SK-N-SH treated with all-trans-retinoic acid at 6 μM for 48 hours (cell line): ENCODE data around the gene TBCK.

ENCODE experiments used
- ARNTL ChIP-seq: fragments of 450-650 bp; formaldehyde crosslinking; IDR thresholded peaks from 2 replicates; pipeline ENCODE4 v1.5.0; 2020; ENCODE audit warnings: low read depth, mild to moderate bottlenecking, moderate library complexity, borderline replicate concordance
- BACH2 ChIP-seq: fragments of 250-450 bp; sonication (Bioruptor Pico); IDR thresholded peaks from 2 replicates; pipeline ENCODE4 v1.9.0; 2021; ENCODE audit warnings: mild to moderate bottlenecking, borderline replicate concordance
- ESRRG ChIP-seq: fragments of 250-450 bp; sonication (Bioruptor Pico); IDR thresholded peaks from 2 replicates; pipeline ENCODE4 v1.6.1; 2021; ENCODE audit warnings: mild to moderate bottlenecking
- OSR1 ChIP-seq: fragments of 250-450 bp; sonication (Bioruptor Pico); IDR thresholded peaks from 2 replicates; pipeline ENCODE4 v1.8.0; 2022; ENCODE audit warnings: moderate library complexity, mild to moderate bottlenecking, inconsistent platforms
- PATZ1 ChIP-seq: fragments of 250-450 bp; sonication (Bioruptor Pico); IDR thresholded peaks from 2 replicates; pipeline ENCODE4 v1.8.0; 2020; ENCODE audit warnings: mild to moderate bottlenecking, moderate library complexity, borderline replicate concordance
- RARB ChIP-seq: fragments of 250-450 bp; sonication (Bioruptor Pico); IDR thresholded peaks from 2 replicates; pipeline ENCODE4 v1.8.0; 2021; ENCODE audit warnings: mild to moderate bottlenecking, moderate library complexity
- SNAI2 ChIP-seq: fragments of 250-450 bp; sonication (Bioruptor Pico); IDR thresholded peaks from 2 replicates; pipeline ENCODE4 v1.5.0; 2020; ENCODE audit warnings: mild to moderate bottlenecking, moderate library complexity
- TCF4 ChIP-seq: fragments of 250-450 bp; sonication (Bioruptor Pico); IDR thresholded peaks from 2 replicates; pipeline ENCODE4 v1.8.0; 2021; ENCODE audit warnings: mild to moderate bottlenecking, moderate library complexity, borderline replicate concordance
- ZC3H10 ChIP-seq: fragments of 250-450 bp; sonication (Bioruptor Pico); IDR thresholded peaks from 2 replicates; pipeline ENCODE4 v1.5.1; 2021; ENCODE audit warnings: mild to moderate bottlenecking, moderate library complexity
- ZFP3 ChIP-seq: fragments of 250-450 bp; sonication (Bioruptor Pico); IDR thresholded peaks from 2 replicates; pipeline ENCODE4 v1.5.0; 2020; ENCODE audit warnings: mild to moderate bottlenecking, moderate library complexity
- ZFP30 ChIP-seq: fragments of 450-650 bp; formaldehyde crosslinking; IDR thresholded peaks from 2 replicates; pipeline ENCODE4 v1.5.0; 2022; ENCODE audit warnings: mild to moderate bottlenecking, moderate library complexity
- ZNF8 ChIP-seq: fragments of 450-650 bp; formaldehyde crosslinking; IDR thresholded peaks from 2 replicates; pipeline ENCODE4 v1.5.0; 2020; ENCODE audit warnings: mild to moderate bottlenecking, moderate library complexity
- TF ChIP-seq, protein P1 (sequence below): fragments of 250-450 bp; sonication (Bioruptor Pico); IDR thresholded peaks from 2 replicates; pipeline ENCODE4 v1.5.1; 2021; ENCODE audit warnings: mild to moderate bottlenecking, moderate library complexity
- TF ChIP-seq, protein P2 (sequence below): fragments of 250-450 bp; sonication (Bioruptor Pico); IDR thresholded peaks from 2 replicates; pipeline ENCODE4 v1.5.1; 2020; ENCODE audit warnings: low read depth, mild to moderate bottlenecking, moderate library complexity

- TF ChIP-seq, protein P1, sequence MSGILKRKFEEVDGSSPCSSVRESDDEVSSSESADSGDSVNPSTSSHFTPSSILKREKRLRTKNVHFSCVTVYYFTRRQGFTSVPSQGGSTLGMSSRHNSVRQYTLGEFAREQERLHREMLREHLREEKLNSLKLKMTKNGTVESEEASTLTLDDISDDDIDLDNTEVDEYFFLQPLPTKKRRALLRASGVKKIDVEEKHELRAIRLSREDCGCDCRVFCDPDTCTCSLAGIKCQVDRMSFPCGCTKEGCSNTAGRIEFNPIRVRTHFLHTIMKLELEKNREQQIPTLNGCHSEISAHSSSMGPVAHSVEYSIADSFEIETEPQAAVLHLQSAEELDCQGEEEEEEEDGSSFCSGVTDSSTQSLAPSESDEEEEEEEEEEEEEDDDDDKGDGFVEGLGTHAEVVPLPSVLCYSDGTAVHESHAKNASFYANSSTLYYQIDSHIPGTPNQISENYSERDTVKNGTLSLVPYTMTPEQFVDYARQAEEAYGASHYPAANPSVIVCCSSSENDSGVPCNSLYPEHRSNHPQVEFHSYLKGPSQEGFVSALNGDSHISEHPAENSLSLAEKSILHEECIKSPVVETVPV (CRISPR knock-in tag): no peak
- TF ChIP-seq PATZ1: peak; percentile 52; the same call in 1 of the 2 replicates
- TF ChIP-seq ESRRG (CRISPR knock-in tag): no peak
- no peak for TF ChIP-seq RARB (CRISPR knock-in tag)
- TF ChIP-seq, protein P2, sequence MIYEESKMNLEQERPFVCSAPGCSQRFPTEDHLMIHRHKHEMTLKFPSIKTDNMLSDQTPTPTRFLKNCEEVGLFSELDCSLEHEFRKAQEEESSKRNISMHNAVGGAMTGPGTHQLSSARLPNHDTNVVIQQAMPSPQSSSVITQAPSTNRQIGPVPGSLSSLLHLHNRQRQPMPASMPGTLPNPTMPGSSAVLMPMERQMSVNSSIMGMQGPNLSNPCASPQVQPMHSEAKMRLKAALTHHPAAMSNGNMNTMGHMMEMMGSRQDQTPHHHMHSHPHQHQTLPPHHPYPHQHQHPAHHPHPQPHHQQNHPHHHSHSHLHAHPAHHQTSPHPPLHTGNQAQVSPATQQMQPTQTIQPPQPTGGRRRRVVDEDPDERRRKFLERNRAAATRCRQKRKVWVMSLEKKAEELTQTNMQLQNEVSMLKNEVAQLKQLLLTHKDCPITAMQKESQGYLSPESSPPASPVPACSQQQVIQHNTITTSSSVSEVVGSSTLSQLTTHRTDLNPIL (CRISPR knock-in tag): no peak
- TF ChIP-seq ZFP30 (CRISPR knock-in tag): no peak
- TF ChIP-seq ARNTL (CRISPR knock-in tag): no peak
- no peak for TF ChIP-seq SNAI2 (CRISPR knock-in tag)
- no peak for TF ChIP-seq ZNF8 (CRISPR knock-in tag)
- no peak for TF ChIP-seq ZFP3 (CRISPR knock-in tag)
- no peak for TF ChIP-seq BACH2 (CRISPR knock-in tag)
- TF ChIP-seq OSR1: no peak
- TF ChIP-seq TCF4: no peak
- TF ChIP-seq ZC3H10: no peak
Measured at GRCh38 chr4:106062452-106062875, 253.5 kb downstream of the TBCK start.
